Testis (tissue), 2 donors: ENCODE data around the gene RNF167.

Experiments used
- POLR2A ChIP-seq: fragments of 450-650 bp; IDR thresholded peaks from one replicate; pipeline ENCODE4 v1.6.1; 2017; ENCODE audit warnings: antibody characterized with exemption, mild to moderate bottlenecking, moderate library complexity
- TF ChIP-seq, protein P1 (sequence below), 3 experiments: fragments of 450-650 bp in 2 of 3; fragments of 200-600 bp in 1 of 3; sonication (generic) in 1 of 3; IDR thresholded peaks; one replicate each; pipeline ENCODE4 v1.5.1; 2016 to 2019; ENCODE audit warnings: antibody characterized with exemption in 3 of 3, mild to moderate bottlenecking in 2 of 3, moderate library complexity in 1 of 3

DNA sequence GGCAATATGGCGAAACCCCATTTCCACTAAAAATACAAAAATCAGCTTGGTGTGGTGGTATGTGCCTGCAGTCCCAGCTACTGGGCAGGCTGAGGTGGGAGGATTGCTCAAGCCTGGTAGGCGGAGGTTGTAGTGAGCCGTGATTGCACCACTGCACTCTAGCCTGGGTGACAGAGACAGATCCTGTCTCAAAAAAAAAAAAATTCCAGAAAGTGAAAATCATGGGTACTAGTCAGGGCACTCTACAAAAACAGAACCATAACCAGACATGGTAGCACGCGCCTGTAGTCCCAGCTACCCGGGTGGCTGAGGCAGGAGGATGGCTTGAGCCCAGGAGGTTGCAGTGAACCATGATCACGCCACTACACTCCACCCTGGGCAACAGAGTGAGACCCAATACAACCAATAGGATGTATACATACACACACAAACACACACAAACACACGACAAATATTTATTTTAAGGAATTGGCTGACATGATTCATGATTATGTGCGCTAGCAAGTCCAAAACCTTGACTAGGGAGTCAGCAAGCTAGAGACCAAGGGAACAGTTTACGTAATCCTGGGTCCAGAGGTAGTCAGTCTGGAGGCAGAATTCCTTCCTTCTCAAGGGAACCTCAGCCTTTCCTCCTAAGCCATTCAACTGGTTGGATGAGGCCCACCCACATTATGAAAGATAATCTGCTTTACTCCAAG, 19.6 kb upstream of the RNF167 start:
- no peak for TF ChIP-seq POLR2A
- TF ChIP-seq, protein P1, sequence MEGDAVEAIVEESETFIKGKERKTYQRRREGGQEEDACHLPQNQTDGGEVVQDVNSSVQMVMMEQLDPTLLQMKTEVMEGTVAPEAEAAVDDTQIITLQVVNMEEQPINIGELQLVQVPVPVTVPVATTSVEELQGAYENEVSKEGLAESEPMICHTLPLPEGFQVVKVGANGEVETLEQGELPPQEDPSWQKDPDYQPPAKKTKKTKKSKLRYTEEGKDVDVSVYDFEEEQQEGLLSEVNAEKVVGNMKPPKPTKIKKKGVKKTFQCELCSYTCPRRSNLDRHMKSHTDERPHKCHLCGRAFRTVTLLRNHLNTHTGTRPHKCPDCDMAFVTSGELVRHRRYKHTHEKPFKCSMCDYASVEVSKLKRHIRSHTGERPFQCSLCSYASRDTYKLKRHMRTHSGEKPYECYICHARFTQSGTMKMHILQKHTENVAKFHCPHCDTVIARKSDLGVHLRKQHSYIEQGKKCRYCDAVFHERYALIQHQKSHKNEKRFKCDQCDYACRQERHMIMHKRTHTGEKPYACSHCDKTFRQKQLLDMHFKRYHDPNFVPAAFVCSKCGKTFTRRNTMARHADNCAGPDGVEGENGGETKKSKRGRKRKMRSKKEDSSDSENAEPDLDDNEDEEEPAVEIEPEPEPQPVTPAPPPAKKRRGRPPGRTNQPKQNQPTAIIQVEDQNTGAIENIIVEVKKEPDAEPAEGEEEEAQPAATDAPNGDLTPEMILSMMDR (IDR thresholded peaks at IDR 0.05), result no peak
